Measurements from ENCODE around the gene SPTBN1.

Gene SPTBN1

GRCh38 chr2:54560146-54560881 lies 104.2 kb downstream of the SPTBN1 start:
- H3K4me3 ChIP-seq (ENCODE audit: low read depth, low read length), result peak overlapping the region; percentile 70
- TF ChIP-seq CTCF (conservative IDR thresholded peaks at IDR 0.05; ENCODE audit: low read depth, low read length), result no peak
- peak; percentile 79 for DNase-seq (ENCODE audit: low read depth)

- TF ChIP-seq CTCF (conservative IDR thresholded peaks at IDR 0.05; ENCODE audit: low read depth, low read length), result no peak
These were observed 104.9 kb downstream of the SPTBN1 start for GRCh38 chr2:54561010-54561409.

GRCh38 chr2:54564439-54564838 lies 108.3 kb downstream of the SPTBN1 start:
- DNase-seq (ENCODE audit: low read depth), result no peak
- no peak for TF ChIP-seq CTCF (conservative IDR thresholded peaks at IDR 0.05; ENCODE audit: low read depth, low read length)
- H3K4me3 ChIP-seq (ENCODE audit: low read depth, low read length), result no peak overlapping the region

More at GRCh38 chr2:54561010-54561409, 104.9 kb downstream of the SPTBN1 start:
- peak overlapping the region; percentile 70 for H3K4me3 ChIP-seq (ENCODE audit: low read depth, low read length)
- no peak for DNase-seq (ENCODE audit: low read depth)

- no peak for DNase-seq (ENCODE audit: low read depth)
- no peak overlapping the region for H3K4me3 ChIP-seq (ENCODE audit: low read depth, low read length)
- TF ChIP-seq CTCF (conservative IDR thresholded peaks at IDR 0.05; ENCODE audit: low read depth, low read length), result no peak
These were observed 109.4 kb downstream of the SPTBN1 start for GRCh38 chr2:54565551-54565950.

GRCh38 chr2:54566896-54567295 lies 110.8 kb downstream of the SPTBN1 start:
- no peak for TF ChIP-seq CTCF (conservative IDR thresholded peaks at IDR 0.05; ENCODE audit: low read depth, low read length)
- no peak for DNase-seq (ENCODE audit: low read depth)
- H3K4me3 ChIP-seq (ENCODE audit: low read depth, low read length), result no peak overlapping the region

GRCh38 chr2:54568876-54569321 lies 112.8 kb downstream of the SPTBN1 start:
- DNase-seq (ENCODE audit: low read depth), result no peak
- H3K4me3 ChIP-seq (ENCODE audit: low read depth, low read length), result no peak overlapping the region
- no peak for TF ChIP-seq CTCF (conservative IDR thresholded peaks at IDR 0.05; ENCODE audit: low read depth, low read length)

GRCh38 chr2:54569745-54570301 lies 113.7 kb downstream of the SPTBN1 start:
- TF ChIP-seq CTCF (conservative IDR thresholded peaks at IDR 0.05; ENCODE audit: low read depth, low read length), result no peak
- H3K4me3 ChIP-seq (ENCODE audit: low read depth, low read length), result no peak overlapping the region
- DNase-seq (ENCODE audit: low read depth), result no peak
